DMS114 treated with DMSO at 0.1 percent for 48 hours (cell line): Measurements from ENCODE around the gene NEDD4L.
"Not testable (repeated sequence)": the region's sequence is repeated elsewhere in the genome, so short reads cannot be mapped to it uniquely, and the experiment has no call there.

ENCODE experiments used
- DNase-seq: peaks from one replicate; lab custom pipeline; 2025; ENCODE audit not compliant: unreplicated experiment; lab: John Stamatoyannopoulos, UW

NEDD4L gene

GRCh38 chr18:58361212-58361611, 317.2 kb downstream of the NEDD4L start:
- DNase-seq: no peak

- DNase-seq: no peak
These were observed 318.1 kb downstream of the NEDD4L start for GRCh38 chr18:58362027-58362575.

GRCh38 chr18:58362829-58363271, 318.8 kb downstream of the NEDD4L start:
- DNase-seq: no peak

- DNase-seq: no peak
These were observed 319.9 kb downstream of the NEDD4L start for GRCh38 chr18:58363767-58364540.

- DNase-seq: no peak
These were observed 321.0 kb downstream of the NEDD4L start for GRCh38 chr18:58364876-58365528.

GRCh38 chr18:58367425-58368140, 323.6 kb downstream of the NEDD4L start:
- DNase-seq: no peak

- DNase-seq: no peak
These were observed 325.6 kb downstream of the NEDD4L start for GRCh38 chr18:58369616-58370015.

- DNase-seq: no peak
These were observed 326.1 kb downstream of the NEDD4L start for GRCh38 chr18:58370038-58370580.

GRCh38 chr18:58370612-58371011, 326.6 kb downstream of the NEDD4L start:
- DNase-seq: no peak

GRCh38 chr18:58373481-58373880, 329.5 kb downstream of the NEDD4L start:
- DNase-seq: no peak

- no peak for DNase-seq
These were observed 331.0 kb downstream of the NEDD4L start for GRCh38 chr18:58375051-58375450.

- no peak for DNase-seq
These were observed 334.7 kb downstream of the NEDD4L start for GRCh38 chr18:58378411-58379379.

GRCh38 chr18:58379443-58379842, 335.4 kb downstream of the NEDD4L start:
- DNase-seq: no peak

- not testable (repeated sequence) for DNase-seq
These were observed 336.1 kb downstream of the NEDD4L start for GRCh38 chr18:58380113-58380512.

GRCh38 chr18:58381676-58382411, 337.8 kb downstream of the NEDD4L start:
- DNase-seq: no peak

GRCh38 chr18:58382446-58382845, 338.4 kb downstream of the NEDD4L start:
- no peak for DNase-seq

- DNase-seq: no peak
These were observed 341.4 kb downstream of the NEDD4L start for GRCh38 chr18:58385472-58385871.

GRCh38 chr18:58386780-58387179, 342.8 kb downstream of the NEDD4L start:
- DNase-seq: no peak

- DNase-seq: no peak
These were observed 343.7 kb downstream of the NEDD4L start for GRCh38 chr18:58387716-58388115.
